Mucosa of descending colon (tissue), 3 donors: ENCODE data around the gene EIF3B. TPM values are rescaled to one million over a fixed set of nuclear protein-coding genes. Genes with fewer than 3 reads are reported as not detected.
"Not testable (repeated sequence)": the region's sequence is repeated elsewhere in the genome, so short reads cannot be mapped to it uniquely, and the experiment has no call there.

Source experiments
- ATAC-seq: fragments of 200-7000 bp; cut with Tn5 transposase; one replicate; pipeline ENCODE4 v1.9.1; 2020; ENCODE audit warnings: mild to moderate bottlenecking, moderate library complexity
- DNase-seq, 3 donors: peaks; one replicate each; pipeline ENCODE4 v3.0.0-alpha.2; 2020
- H3K36me3 ChIP-seq: fragments of 200-600 bp; one replicate; pipeline ENCODE4 v1.8.0; 2021; ENCODE audit warnings: low read depth, mild to moderate bottlenecking
- H3K4me1 ChIP-seq: fragments of 200-600 bp; one replicate; pipeline ENCODE4 v1.8.0; 2021; ENCODE audit warnings: low read depth, mild to moderate bottlenecking
- H3K4me3 ChIP-seq: fragments of 200-600 bp; one replicate; pipeline ENCODE4 v1.8.0; 2021; ENCODE audit warnings: mild to moderate bottlenecking
- H3K9me3 ChIP-seq: fragments of 200-600 bp; one replicate; pipeline ENCODE4 v1.8.0; 2021; ENCODE audit warnings: mild to moderate bottlenecking
- intact Hi-C, 2 donors: fragments of 100-400 bp; cut with DNase I in 1 of 2; cut with micrococcal nuclease in 1 of 2; formaldehyde crosslinking; loops; one replicate each; pipeline versions ENCODE4 v1.11.0 to v1.11.1; 2022; cut with DNase I, micrococcal nuclease
- total RNA-seq, 3 donors: library from RNA; stranded (reverse); fragmentation: NEBNext Ultra II Directional in 2 of 3; extraction: Animal tissue kit (Norgen Biotek cat#: 25700) in 2 of 3; gene quantifications; one replicate each; pipeline versions ENCODE4 v1.2.1 to v1.2.4, GENCODE V29; 2021 to 2023
- TF ChIP-seq, protein P1 (sequence below): fragments of 200-600 bp; IDR thresholded peaks from one replicate; pipeline ENCODE4 v1.8.0; 2022; ENCODE audit warnings: antibody characterized with exemption, mild to moderate bottlenecking
- donor health status: DM: no; HTN: no; CAD: no; lungs with moderate emphysema.
- donor health status: DM: no; HTN: no; CAD: no.
- donor health status: DM: no; HTN: yes; CAD: no.

Gene EIF3B
- total RNA-seq, 3 donors from 2014 or later, result 91.6 to 127 (median 110) TPM

DNA sequence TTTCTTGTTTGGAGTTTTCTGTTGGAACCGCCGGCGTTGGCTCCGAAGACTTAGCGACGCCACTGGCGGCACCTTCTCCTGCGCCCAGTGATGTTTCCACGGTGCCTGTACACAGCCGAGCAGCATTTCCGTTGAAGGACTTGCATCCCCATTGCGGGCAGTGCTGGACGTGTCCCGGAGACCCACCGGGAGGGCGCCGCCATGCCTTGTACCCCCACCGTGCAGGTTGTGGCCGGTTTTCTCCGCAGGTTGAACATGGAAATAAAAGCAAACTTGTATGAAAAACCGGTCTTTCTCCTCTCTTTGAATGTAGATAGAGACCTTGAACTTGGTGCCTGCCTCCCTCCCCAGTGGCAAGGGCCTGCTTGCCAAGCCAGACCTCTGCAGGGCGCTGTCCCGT, 25.8 kb downstream of the EIF3B start:
- no peak overlapping the region for H3K4me3 ChIP-seq
- intact Hi-C loops, result no loop called here
- no peak for ATAC-seq
- no peaks in the 10 kb centered on the region for H3K9me3 ChIP-seq
- no peaks in the 10 kb centered on the region for H3K4me1 ChIP-seq
- DNase-seq, result no peak
- TF ChIP-seq, protein P1, sequence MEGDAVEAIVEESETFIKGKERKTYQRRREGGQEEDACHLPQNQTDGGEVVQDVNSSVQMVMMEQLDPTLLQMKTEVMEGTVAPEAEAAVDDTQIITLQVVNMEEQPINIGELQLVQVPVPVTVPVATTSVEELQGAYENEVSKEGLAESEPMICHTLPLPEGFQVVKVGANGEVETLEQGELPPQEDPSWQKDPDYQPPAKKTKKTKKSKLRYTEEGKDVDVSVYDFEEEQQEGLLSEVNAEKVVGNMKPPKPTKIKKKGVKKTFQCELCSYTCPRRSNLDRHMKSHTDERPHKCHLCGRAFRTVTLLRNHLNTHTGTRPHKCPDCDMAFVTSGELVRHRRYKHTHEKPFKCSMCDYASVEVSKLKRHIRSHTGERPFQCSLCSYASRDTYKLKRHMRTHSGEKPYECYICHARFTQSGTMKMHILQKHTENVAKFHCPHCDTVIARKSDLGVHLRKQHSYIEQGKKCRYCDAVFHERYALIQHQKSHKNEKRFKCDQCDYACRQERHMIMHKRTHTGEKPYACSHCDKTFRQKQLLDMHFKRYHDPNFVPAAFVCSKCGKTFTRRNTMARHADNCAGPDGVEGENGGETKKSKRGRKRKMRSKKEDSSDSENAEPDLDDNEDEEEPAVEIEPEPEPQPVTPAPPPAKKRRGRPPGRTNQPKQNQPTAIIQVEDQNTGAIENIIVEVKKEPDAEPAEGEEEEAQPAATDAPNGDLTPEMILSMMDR, result no peak
- H3K36me3 ChIP-seq, result peaks cover 24% of the 10 kb centered on the region

DNA sequence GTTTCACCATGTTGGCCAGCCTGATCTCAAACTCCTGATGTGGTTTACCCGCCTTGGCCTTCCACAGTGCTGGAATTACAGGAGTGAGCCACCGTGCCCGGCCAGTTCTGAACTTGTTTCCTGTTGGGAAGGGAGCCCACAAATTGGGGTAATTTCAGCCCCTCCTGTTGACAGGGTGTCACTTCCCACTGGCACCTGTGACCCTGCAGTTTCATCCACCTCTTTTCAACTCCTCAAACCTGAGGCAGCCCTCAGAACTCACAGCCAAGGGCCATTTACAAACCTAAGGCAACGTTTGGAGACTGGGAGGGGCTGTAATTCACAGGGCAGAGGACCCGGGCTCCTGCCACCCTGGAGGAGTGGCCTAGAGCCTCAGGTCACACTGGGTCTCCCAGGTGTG, 26.6 kb downstream of the EIF3B start:
- DNase-seq, result no peak

DNA sequence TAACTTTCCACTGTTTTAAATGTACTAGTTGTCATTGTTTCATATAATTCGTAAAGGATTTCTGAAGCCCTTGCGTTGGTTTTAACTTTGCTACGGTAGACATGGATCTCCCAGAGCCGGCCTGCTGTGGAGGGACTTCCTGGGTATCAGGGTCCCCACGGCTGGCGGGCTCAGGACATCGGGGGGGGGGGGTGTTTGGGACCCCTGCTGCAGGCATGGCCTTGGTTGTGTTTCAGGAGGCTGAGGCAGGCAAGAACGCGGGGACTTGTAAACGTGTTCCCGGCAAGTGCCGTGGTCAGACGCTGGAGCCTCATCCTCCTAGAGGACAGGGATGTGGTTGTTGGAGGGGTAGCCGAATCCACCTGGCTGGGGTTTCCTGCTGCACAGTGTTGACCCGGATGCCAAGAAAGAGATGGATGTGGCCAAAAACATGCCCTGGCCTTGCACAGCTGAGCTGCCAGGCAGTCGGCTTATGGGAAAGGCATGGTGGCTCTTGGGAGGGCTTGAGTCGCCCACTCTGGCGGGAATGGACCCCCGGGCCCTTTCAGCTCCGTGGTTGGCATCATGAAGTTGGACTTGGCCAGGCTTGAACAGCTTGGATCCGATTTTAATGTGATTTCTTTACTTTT, 27.4 kb downstream of the EIF3B start:
- TF ChIP-seq, protein P1, result no peak
- H3K4me3 ChIP-seq, result no peak overlapping the region
- no peaks in the 10 kb centered on the region for H3K4me1 ChIP-seq
- intact Hi-C loops, result no loop called here
- ATAC-seq (no peak), DNase-seq (no peak)
- no peaks in the 10 kb centered on the region for H3K9me3 ChIP-seq
- peaks cover 16% of the 10 kb centered on the region for H3K36me3 ChIP-seq

More for the DNA sequence above, 26.6 kb downstream of the EIF3B start:
- Histone ChIP-seq H3K4me3 (no peak overlapping the region), H3K9me3 (no peaks in the 10 kb centered on the region), H3K4me1 (no peaks in the 10 kb centered on the region), H3K36me3 (peaks cover 22% of the 10 kb centered on the region)
- TF ChIP-seq, protein P1, result no peak
- ATAC-seq, result no peak
- intact Hi-C loops, result no loop called here

DNA sequence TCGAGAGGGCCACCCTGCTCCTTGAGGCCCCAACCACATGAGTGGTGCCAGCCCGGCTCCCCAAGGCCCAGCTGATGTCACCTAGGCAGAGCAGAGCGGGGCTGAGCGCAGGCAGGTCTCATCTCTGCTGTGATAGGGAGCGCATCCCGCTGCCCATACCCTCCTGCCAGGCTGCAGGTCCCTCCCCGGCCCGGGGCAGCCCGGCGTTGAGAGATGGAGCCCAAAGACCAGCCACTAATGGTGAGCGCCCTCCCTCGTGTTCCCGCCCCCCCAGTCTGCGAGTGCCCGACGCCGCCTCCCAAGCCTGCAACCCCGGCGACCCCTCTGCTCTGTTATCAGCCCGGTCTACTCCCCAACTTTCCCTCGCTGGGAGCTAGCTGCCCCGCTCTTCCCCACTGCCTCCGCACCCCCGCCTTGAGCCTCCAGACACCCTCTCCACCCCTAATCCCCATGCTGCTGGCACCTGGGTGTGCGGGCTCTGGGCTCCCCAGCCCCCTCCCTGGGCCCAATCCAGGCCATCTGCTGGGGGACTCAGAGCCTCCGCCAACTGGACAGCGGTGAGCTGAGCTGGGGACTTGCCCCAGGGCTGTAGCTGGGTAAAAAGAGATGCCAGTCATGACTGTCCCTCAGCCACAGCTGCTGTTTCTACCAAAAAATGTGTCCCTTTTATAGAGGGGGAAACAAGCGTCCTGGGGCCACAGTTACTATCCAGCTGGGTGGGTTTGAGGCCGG, 29.1 kb downstream of the EIF3B start:
- Histone ChIP-seq H3K9me3 (no peaks in the 10 kb centered on the region), H3K4me3 (no peak overlapping the region), H3K4me1 (no peaks in the 10 kb centered on the region), H3K36me3 (peaks cover 14% of the 10 kb centered on the region)
- intact Hi-C loops, result no loop called here
- ATAC-seq (peak; percentile 10), DNase-seq (no peak)
- TF ChIP-seq, protein P1, result no peak

DNA sequence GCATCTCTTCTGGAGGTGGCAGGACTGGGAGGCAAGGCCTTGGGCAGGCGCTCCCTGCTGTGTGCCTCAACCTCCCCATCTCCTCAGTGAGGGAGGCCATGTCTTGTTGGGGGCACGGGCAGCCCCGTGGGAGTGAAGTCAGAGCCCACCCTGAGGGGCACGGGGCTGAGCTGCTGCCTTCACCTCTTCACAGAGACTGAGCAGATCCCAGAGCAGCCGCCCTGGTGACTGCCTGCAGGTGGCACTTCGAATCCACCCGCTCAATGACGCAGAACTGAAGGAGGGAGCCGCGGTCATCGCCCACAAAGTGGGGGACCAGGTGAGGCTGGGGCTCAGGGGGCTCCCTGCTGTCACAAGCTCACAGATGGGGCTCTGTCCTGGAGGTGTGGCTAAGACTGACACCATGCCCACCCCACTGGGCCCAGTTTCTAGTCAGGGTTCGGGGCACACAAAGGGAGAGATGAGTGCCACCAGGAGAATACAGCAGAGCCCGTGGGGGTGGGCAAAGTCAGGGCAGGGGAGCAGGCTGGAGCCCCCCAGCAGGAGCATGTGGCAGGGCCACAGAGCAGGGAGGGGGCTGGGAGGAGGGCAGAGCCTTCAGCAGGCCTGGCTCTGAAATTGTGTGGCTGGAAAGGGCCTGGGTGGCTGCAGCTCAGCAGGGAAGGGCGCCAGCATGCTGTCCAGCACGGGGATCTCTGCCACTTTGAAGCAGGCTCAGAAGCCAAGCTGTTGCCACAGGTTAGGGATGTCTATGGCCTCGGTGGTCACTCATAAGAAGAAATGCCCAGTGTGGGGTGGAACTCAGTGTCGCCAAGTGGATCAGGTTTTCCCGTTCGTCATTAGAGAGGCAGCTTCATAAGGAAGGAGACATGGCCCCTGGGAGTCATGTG, 30.0 kb downstream of the EIF3B start:
- no peak for ATAC-seq
- intact Hi-C loops, result no loop called here
- TF ChIP-seq, protein P1, result no peak
- Histone ChIP-seq H3K4me3 (no peak overlapping the region), H3K4me1 (no peaks in the 10 kb centered on the region), H3K36me3 (peaks cover 9% of the 10 kb centered on the region), H3K9me3 (no peaks in the 10 kb centered on the region)
- no peak for DNase-seq

DNA sequence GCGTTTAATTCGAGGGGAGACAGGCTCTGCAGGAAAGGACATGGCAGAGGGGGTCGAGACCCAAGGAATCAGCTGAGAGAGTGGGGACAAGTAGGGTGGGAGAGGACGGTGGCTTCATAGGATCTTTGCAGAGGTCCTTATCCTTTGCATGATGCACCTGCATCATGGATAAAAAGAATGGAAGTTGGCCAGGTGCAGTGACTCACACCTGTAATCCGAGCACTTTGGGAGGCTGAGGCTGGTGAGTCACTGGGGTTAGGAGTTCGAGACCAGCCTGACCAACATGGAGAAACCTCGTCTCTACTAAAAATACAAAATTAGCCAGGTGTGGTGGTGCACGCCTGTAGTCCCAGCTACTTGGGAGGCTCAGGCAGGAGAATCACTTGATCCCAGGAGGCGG, 31.5 kb downstream of the EIF3B start:
- intact Hi-C loops, H3K9me3 ChIP-seq, ATAC-seq, H3K4me1 ChIP-seq, DNase-seq, H3K4me3 ChIP-seq, H3K36me3 ChIP-seq: not testable (repeated sequence)
